GM19372 (cell line): ENCODE results near the gene CDK5RAP3.
"Not testable (repeated sequence)": the region's sequence is repeated elsewhere in the genome, so short reads cannot be mapped to it uniquely, and the experiment has no call there.

Experiments used
- ATAC-seq: cut with Tn5 transposase; IDR thresholded peaks from one replicate; pipeline ENCODE4 v1.9.1; 2021; ENCODE audit warnings: mild to moderate bottlenecking, low read depth, moderate library complexity; ENCODE audit not compliant: unreplicated experiment

CDK5RAP3 gene

GRCh38 chr17:47970725-47971499 lies at the start of gene CDK5RAP3:
TSS of gene CDK5RAP3 (plus strand) at chr17:47971113. CDS start at chr17:47971147, 34 bp downstream.
- ATAC-seq: peak; percentile 97

GRCh38 chr17:47924785-47925677 lies 45.9 kb upstream of the CDK5RAP3 start:
- no peak for ATAC-seq

GRCh38 chr17:47925678-47925988 lies 45.3 kb upstream of the CDK5RAP3 start:
- ATAC-seq: no peak

GRCh38 chr17:47927821-47928400 lies 43.0 kb upstream of the CDK5RAP3 start:
- ATAC-seq: no peak

GRCh38 chr17:47928415-47928814 lies 42.5 kb upstream of the CDK5RAP3 start:
- ATAC-seq: no peak

- no peak for ATAC-seq
Observed at GRCh38 chr17:47929218-47930000, 41.5 kb upstream of the CDK5RAP3 start.

- ATAC-seq: no peak
Observed at GRCh38 chr17:47931848-47932247, 39.1 kb upstream of the CDK5RAP3 start.

GRCh38 chr17:47934856-47935255 lies 36.1 kb upstream of the CDK5RAP3 start:
- ATAC-seq: no peak

- not testable (repeated sequence) for ATAC-seq
Observed at GRCh38 chr17:47935468-47935867, 35.4 kb upstream of the CDK5RAP3 start.

- ATAC-seq: no peak
Observed at GRCh38 chr17:47935961-47936360, 35.0 kb upstream of the CDK5RAP3 start.

- no peak for ATAC-seq
Observed at GRCh38 chr17:47937941-47938340, 33.0 kb upstream of the CDK5RAP3 start.

- ATAC-seq: peak; percentile 95
Observed at GRCh38 chr17:47941246-47942095, 29.4 kb upstream of the CDK5RAP3 start, which contains the start of gene PNPO. TSS of gene PNPO (plus strand) at chr17:47941571. CDS start at chr17:47941676, 105 bp downstream.

GRCh38 chr17:47942096-47942510 lies 28.8 kb upstream of the CDK5RAP3 start:
- ATAC-seq: no peak

- no peak for ATAC-seq
Observed at GRCh38 chr17:47942568-47942967, 28.3 kb upstream of the CDK5RAP3 start.

- no peak for ATAC-seq
Observed at GRCh38 chr17:47945080-47945479, 25.8 kb upstream of the CDK5RAP3 start.

GRCh38 chr17:47945529-47946508 lies 25.1 kb upstream of the CDK5RAP3 start:
- ATAC-seq: no peak

GRCh38 chr17:47946516-47946915 lies 24.4 kb upstream of the CDK5RAP3 start:
- ATAC-seq: no peak

- no peak for ATAC-seq
Observed at GRCh38 chr17:47946929-47947397, 23.9 kb upstream of the CDK5RAP3 start.
